HAP-1 (cell line): ENCODE measurements around the gene CHST11.
A peak's percentile ranks its signal among the peaks of the same experiment; 100 is the strongest.

Experiments used
- DNase-seq, 2 experiments: peaks; one replicate each; pipeline ENCODE4 v3.0.0-alpha.2; 2016 to 2020; ENCODE audit warnings: low spot score in 2 of 2
- H3K27me3 ChIP-seq: fragments of 250-450 bp; sonication (Bioruptor Pico); 2 replicates; pipeline ENCODE4 v1.5.1; 2020; ENCODE audit warnings: low read depth, mild to moderate bottlenecking, moderate library complexity
- H3K36me3 ChIP-seq: fragments of 250-450 bp; sonication (Bioruptor Pico); replicated peaks from 2 replicates; pipeline ENCODE4 v1.5.1; 2020; ENCODE audit warnings: mild to moderate bottlenecking
- H3K4me1 ChIP-seq: fragments of 250-450 bp; sonication (Bioruptor Pico); 2 replicates; pipeline ENCODE4 v1.5.1; 2020; ENCODE audit warnings: mild to moderate bottlenecking
- H3K4me3 ChIP-seq: fragments of 250-450 bp; sonication (Bioruptor Pico); 2 replicates; pipeline ENCODE4 v1.5.1; 2020; ENCODE audit warnings: mild to moderate bottlenecking, moderate library complexity
- H3K9me3 ChIP-seq: fragments of 250-450 bp; sonication (Bioruptor Pico); 2 replicates; pipeline ENCODE4 v1.5.1; 2020; ENCODE audit warnings: mild to moderate bottlenecking, moderate library complexity
- in situ Hi-C: fragments of 300-500 bp; cut with MboI; formaldehyde crosslinking; loops from 3 replicates; pipeline ENCODE4 v1.14.3; 2020; ENCODE audit warnings: low sequenced_read_pairs, inconsistent platforms, mixed read lengths

The CHST11 gene

DNA sequence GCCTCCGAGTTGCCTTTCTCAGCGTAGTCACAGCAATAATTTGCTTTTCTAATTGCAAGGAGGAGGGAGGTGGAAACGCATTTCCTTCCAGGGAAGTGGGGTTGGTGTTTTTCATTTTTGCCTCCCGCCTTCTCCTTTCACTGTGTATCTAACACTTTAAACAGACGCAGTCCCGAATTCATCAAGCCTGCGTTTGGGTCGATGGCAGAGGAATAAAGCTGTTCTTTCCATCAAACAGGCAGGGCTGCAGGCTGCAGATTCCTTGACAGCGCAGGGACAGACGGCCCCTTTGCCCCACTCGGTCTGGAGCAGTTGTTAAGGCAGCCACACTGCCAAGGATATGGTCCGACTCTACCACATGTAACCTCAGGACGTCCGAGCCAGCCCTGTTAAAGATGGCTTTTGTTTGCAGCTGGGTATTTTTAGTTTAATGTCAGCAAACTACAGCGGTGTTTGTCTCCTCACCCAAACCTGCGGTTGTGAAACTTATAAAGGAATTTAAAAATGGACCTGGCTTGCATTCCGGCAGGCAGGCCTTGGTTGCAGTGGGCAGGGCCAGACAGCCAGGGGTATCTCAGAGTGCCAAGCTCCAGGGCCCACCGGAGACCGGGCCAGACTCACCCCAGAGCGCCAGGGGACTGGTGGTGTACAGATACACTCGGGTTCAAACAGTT lies 2.1 kb downstream of the CHST11 start:
- peak; percentile 22 to 40 for DNase-seq
- H3K9me3 ChIP-seq, result no peaks in the 10 kb centered on the region
- no peaks in the 10 kb centered on the region for H3K36me3 ChIP-seq
- H3K4me3 ChIP-seq, result peak overlapping the region; percentile 57
- in situ Hi-C loops, result no loop called here
- peaks cover 5% of the 10 kb centered on the region for H3K4me1 ChIP-seq
- no peaks in the 10 kb centered on the region for H3K27me3 ChIP-seq

DNA sequence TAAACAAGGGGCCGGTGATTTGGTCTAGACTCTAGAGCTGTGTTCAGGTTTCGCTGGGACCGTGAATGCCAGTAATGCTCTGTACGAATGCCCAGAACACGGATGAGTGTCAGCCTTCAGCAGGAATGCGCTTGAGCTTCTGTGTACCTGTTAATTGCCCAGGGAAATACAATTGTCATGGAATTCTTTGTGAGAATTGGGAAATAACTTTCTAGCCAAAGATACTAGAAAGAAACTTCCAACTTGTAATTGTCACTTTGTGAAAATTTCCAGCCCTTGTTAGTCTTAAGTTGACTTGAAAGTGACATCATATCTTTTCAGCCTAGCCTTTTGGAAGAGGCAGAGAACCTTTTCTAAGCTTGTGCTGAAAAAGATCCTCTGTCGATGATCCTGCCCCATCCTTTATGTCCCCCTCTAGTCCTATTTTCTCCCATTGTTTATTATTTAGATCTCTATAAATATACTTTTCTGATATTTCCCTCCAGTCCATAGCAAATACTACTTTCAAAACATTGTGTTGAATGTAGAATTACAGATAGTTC lies 2.7 kb downstream of the CHST11 start:
- in situ Hi-C loops, result no loop called here
- Histone ChIP-seq H3K9me3 (no peaks in the 10 kb centered on the region), H3K4me3 (peak overlapping the region; percentile 57), H3K4me1 (peaks cover 5% of the 10 kb centered on the region), H3K27me3 (no peaks in the 10 kb centered on the region), H3K36me3 (no peaks in the 10 kb centered on the region)
- DNase-seq, result no peak

DNA sequence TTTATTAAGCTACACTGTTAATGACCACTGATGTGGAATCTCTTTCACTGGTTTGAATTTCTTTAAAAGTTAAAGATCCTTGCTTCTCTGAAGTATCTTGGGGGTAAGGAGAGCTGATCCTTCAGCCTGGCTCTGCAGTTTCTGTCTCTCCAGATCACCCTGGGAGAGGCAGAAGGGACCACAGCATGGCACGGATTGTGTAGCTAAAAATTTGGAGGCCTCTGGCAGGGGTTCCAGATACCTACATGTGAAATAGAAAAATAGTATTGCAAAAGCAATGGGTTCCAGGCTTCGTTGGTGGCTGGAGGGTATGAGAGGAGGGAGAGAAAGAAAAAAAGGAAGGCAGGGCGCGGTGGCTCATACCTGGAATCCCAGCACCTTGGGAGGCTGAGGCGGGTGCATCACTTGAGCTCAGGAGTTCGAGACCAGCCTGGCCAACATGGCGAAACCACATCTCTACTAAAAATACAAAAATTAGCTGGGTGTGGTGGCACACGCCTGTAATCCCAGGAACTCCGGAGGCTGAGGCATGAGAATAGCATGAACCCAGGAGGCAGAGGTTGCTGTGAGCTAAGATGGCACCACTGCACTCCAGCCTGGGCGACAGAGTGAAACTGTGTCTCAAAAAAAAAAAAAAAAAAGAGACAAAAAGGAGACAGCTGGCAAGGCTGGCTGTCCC lies 3.4 kb downstream of the CHST11 start:
- in situ Hi-C loops, result no loop called here
- Histone ChIP-seq H3K36me3 (no peaks in the 10 kb centered on the region), H3K4me1 (peaks cover 5% of the 10 kb centered on the region), H3K4me3 (no peak overlapping the region), H3K27me3 (no peaks in the 10 kb centered on the region), H3K9me3 (no peaks in the 10 kb centered on the region)
- DNase-seq, result no peak

DNA sequence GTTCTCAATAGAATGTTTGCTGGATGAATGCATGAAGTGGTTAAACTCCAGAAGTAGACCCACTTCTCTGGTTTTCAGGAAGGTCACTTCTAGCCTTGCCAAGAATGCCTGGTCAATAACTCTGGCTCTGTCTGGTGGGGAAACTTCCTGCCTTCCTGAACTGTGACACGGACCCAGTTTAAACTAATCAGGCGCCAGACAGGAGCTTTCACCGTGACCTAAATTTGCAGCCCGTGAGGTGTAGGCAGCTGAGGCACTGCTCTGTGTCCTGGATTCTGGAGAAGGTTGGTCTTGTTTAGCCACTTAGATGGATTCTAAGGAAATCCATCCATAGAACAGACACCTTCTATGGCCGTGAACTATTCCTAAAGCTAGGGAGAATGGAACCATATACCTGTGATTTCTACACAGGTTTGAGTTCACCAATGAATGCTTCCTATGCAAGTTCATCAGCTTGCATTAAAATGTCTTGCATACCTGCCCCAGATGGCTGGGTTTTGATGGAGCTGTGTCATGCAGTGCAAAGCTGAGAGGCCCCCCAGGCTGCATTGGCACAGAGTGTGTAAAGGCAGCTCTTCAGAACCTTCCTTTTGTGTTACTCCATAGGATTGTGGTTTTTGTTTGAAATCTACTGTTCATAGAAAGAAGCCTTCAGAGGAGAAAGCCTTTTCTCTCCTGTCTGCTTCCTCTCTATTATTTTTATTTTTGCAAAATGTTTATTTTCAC lies 4.4 kb downstream of the CHST11 start:
- H3K4me3 ChIP-seq, result no peak overlapping the region
- in situ Hi-C loops, result no loop called here
- H3K27me3 ChIP-seq, result no peaks in the 10 kb centered on the region
- 0 out of 2 replicates have a peak, but pooled peaks cover 2% of the 10 kb centered on the region for H3K4me1 ChIP-seq
- no peak for DNase-seq
- H3K36me3 ChIP-seq, result no peaks in the 10 kb centered on the region
- H3K9me3 ChIP-seq, result no peaks in the 10 kb centered on the region

DNA sequence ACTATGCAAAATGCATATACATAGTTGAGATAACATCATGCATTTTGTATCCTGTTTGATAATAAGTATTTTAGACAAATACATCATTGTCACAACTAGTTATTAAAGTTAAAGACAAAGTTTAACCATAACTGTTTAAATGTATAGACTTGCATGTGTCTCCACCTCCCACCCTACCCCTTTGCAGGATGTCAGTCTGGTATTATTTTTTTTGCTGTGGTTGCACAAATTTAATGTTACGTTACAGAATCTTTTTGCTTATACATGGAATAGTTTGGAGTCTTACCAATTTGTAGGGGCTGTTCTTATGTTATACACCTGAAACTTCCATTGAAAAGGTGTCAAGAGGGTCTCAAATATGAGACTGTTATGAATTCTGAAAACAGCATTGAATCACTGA lies 5.6 kb downstream of the CHST11 start:
- no peaks in the 10 kb centered on the region for H3K36me3 ChIP-seq
- H3K9me3 ChIP-seq, result no peaks in the 10 kb centered on the region
- H3K4me3 ChIP-seq, result no peak overlapping the region
- in situ Hi-C loops, result no loop called here
- H3K27me3 ChIP-seq, result no peaks in the 10 kb centered on the region
- no peak for DNase-seq
- H3K4me1 ChIP-seq, result 0 out of 2 replicates have a peak, but pooled peaks cover 2% of the 10 kb centered on the region

DNA sequence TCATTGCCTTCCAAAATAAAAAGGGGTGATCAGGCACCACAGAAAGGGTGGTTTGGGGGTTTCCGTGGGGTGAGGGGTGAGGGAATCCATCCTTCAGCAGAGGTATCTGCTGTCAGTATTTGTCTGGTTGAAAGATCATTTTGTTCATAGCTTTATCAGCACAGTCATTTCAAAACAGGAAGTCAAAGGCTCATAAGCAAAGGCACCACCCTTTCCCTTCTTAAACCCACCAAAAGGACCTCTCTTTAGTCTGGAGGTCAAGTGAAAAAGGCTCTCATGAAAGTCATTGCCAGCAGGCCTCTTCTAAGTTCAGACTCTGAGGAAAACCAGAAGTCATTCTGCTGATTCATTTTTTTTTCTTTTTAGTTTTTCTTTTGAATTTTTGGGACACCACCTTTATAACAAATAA lies 6.2 kb downstream of the CHST11 start:
- Histone ChIP-seq H3K4me3 (no peak overlapping the region), H3K9me3 (no peaks in the 10 kb centered on the region), H3K4me1 (0 out of 2 replicates have a peak, but pooled peaks cover 2% of the 10 kb centered on the region), H3K27me3 (no peaks in the 10 kb centered on the region), H3K36me3 (no peaks in the 10 kb centered on the region)
- in situ Hi-C loops, result no loop called here
- DNase-seq, result no peak

DNA sequence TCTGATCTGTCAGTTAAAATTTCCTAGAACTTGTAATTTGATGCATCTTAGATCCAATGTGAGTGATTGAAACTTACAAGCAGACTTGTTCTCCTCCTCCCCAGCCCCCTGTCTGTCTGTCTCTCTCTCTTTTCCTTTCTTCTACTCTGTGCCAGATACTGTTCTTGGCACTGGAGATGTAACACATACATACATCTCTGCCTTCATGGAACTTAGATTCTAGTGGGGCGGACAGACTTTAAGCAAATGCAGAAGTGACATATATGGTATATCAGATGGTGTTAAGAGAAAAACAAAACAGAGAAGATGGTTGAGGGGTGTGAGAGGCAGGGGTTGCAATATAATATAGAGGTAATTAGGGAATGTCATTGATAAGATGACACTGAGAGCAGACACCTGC lies 6.6 kb downstream of the CHST11 start:
- Histone ChIP-seq H3K36me3 (no peaks in the 10 kb centered on the region), H3K27me3 (no peaks in the 10 kb centered on the region), H3K4me1 (0 out of 2 replicates have a peak, but pooled peaks cover 2% of the 10 kb centered on the region), H3K4me3 (no peak overlapping the region), H3K9me3 (no peaks in the 10 kb centered on the region)
- DNase-seq, result no peak
- in situ Hi-C loops, result no loop called here

DNA sequence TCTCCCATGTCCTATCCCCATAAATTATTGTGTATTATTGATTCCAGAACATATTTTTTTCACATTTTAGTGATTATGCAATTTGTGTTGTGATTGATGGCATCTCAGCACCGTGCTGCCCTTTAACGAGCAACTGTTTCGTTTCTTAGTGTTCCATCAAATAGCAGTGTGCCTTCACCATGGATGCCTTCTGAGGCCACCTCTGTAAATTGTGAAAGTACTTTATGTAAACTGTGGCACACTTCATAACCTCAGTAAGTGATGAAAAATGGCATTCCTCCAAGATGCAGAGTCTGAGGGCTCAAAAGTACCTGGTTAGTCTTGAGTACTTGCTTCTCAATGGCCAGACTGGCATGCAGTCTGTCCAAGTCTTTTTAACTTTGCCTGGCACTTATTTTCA lies 8.2 kb downstream of the CHST11 start:
- in situ Hi-C loops, result no loop called here
- no peak for DNase-seq
- Histone ChIP-seq H3K4me3 (no peak overlapping the region), H3K4me1 (no peaks in the 10 kb centered on the region), H3K9me3 (no peaks in the 10 kb centered on the region), H3K36me3 (no peaks in the 10 kb centered on the region), H3K27me3 (no peaks in the 10 kb centered on the region)

DNA sequence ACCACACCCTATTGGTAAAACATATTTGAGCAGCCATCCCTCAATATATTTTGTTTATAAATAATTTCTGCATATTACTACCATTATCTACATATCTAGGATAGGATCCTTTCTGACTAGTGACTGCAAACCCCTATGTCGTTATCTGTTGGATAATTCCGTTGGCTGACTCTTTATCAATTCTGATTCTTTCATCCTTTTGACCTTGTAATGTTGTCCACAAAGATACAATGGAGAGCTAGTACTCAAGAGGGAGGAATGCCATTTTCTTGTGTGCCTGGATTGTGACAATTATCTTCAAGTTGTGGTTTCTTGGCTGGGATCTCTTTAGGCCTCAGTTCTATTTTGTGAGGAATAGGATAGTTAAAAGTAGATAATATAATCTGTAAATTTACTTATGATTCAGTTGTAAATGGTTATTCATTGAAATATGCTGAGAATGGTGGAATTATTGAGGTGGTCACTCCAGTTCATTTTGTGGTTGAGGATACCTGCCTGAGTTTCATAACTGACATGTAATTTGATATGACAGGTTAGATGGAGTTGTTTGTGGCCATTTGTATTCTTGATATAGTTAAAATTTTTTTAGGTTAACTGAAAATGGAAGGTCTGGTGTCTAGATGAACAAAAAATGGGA lies 10.1 kb downstream of the CHST11 start:
- in situ Hi-C loops, result no loop called here

DNA sequence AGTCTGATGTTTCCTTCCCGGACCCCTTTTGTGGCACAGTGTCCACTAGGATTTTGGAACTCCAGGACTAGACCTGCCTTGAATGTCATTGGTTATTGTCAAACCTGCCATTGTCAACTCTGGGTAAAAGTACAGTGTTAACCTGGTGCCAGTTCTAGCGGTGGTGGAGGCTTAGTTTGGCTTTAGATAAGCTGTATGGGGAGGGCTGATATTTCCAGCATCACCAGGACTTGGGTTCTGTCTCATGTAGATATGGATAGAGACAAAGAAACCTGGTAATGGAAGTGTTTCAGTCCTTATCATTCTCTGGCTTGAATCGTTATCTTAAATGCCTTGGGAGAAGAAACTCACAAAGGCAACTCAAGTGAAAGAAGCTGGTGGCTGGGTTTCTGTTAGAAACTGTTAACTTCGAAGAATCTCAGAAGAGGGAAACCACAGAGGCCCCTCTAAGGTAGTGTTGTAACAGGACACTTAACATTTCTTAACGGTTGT lies 10.6 kb downstream of the CHST11 start:
- Histone ChIP-seq H3K4me3 (no peak overlapping the region), H3K4me1 (no peaks in the 10 kb centered on the region), H3K9me3 (no peaks in the 10 kb centered on the region), H3K27me3 (no peaks in the 10 kb centered on the region), H3K36me3 (no peaks in the 10 kb centered on the region)
- DNase-seq, result no peak
- in situ Hi-C loops, result no loop called here

More for the DNA sequence above, 10.1 kb downstream of the CHST11 start:
- Histone ChIP-seq H3K27me3 (no peaks in the 10 kb centered on the region), H3K9me3 (no peaks in the 10 kb centered on the region), H3K4me3 (no peak overlapping the region), H3K36me3 (no peaks in the 10 kb centered on the region), H3K4me1 (no peaks in the 10 kb centered on the region)
- no peak for DNase-seq

DNA sequence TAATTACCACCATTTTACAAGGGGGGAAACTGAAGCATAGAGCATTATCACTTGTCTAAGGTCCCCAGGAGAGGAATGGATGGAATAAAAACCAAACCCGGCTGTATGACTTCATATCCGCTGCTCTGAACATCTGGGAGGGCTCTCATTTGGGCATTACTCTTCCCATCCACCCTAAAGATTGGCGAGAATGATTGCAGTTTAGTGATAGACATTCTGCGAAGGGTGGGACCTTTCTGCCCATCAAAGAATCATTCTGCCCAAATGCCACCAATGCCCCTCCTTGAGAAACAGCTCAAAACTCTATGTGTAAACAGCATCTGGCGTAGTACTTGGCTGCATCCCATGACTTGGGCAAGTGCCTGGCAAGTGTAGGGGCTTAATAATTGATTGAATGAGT lies 11.6 kb downstream of the CHST11 start:
- H3K9me3 ChIP-seq, result no peaks in the 10 kb centered on the region
- in situ Hi-C loops, result no loop called here
- H3K4me3 ChIP-seq, result no peak overlapping the region
- H3K36me3 ChIP-seq, result no peaks in the 10 kb centered on the region
- H3K4me1 ChIP-seq, result no peaks in the 10 kb centered on the region
- DNase-seq, result no peak
- no peaks in the 10 kb centered on the region for H3K27me3 ChIP-seq

DNA sequence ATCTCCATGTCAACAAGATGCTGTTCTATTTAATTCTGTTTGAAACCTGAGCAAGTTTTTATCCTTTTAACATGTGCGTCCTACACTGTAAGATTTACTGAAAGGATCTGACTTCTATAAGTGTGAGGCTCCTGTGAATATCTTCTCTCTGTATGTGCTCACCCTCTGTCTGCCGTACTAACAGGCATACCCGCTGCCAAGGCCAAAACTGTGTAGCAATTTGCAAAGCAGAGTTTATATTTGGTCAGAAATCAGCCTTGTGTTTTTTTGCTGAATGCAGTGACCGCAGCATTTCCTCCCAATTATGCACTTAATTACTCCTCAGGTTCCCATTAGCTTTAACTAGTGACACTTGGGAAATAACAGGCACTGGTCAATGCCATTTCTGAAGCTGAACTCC lies 12.3 kb downstream of the CHST11 start:
- no peak for DNase-seq

DNA sequence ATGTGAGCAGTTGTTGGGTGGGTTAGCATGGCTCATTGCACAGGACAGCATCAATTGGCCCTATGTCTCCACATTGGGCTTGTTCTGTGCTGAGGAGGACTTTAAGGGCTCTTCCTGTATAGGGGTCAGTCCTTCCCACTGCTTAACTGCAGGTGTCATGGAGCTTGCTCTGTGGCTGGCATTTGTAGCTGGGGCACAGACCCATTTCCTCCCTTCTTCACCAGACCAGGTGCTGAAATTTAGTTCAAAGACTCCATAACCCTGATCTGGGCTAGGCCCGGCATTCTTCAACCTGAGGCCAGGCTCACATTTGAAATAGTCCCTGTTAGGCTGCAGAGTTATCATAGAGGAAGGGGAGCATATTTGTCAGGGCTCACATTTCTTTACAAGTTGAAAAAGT lies 12.8 kb downstream of the CHST11 start:
- DNase-seq, result no peak
- H3K4me3 ChIP-seq, result no peak overlapping the region
- no peaks in the 10 kb centered on the region for H3K9me3 ChIP-seq
- no peaks in the 10 kb centered on the region for H3K36me3 ChIP-seq
- no peaks in the 10 kb centered on the region for H3K27me3 ChIP-seq
- H3K4me1 ChIP-seq, result peaks cover 5% of the 10 kb centered on the region
- in situ Hi-C loops, result no loop called here

More for the DNA sequence above, 12.3 kb downstream of the CHST11 start:
- H3K36me3 ChIP-seq, result no peaks in the 10 kb centered on the region
- in situ Hi-C loops, result no loop called here
- H3K9me3 ChIP-seq, result no peaks in the 10 kb centered on the region
- no peak overlapping the region for H3K4me3 ChIP-seq
- H3K27me3 ChIP-seq, result no peaks in the 10 kb centered on the region
- H3K4me1 ChIP-seq, result peaks cover 3% of the 10 kb centered on the region
